HCT116 (cell line): ENCODE data around the gene LRRC61. TPM values are rescaled to one million over a fixed set of nuclear protein-coding genes. Genes with fewer than 3 reads are reported as not detected.

Source experiments
- ATAC-seq: fragments of 200-7000 bp; cut with Tn5 transposase; 2 replicates; pipeline ENCODE4 v1.9.1; 2020; ENCODE audit warnings: mild to moderate bottlenecking, moderate library complexity
- BruUV-seq: library from RNA; stranded (reverse); fragments of 400-500 nt; replicated peaks from 2 replicates; lab custom pipeline; 2021; lab: Mats Ljungman, UMichigan
- CTCF ChIA-PET: fragments of 300-600 bp; sonication (Branson Sonifier 250); formaldehyde crosslinking; loops from one replicate; lab custom pipeline; 2021; ENCODE audit warnings: antibody characterized with exemption; lab: Charles Lee
- POLR2A ChIA-PET: fragments of 300-600, 350-600 bp; sonication (Branson Sonifier 250); formaldehyde crosslinking; loops from one replicate; lab custom pipeline; 2021; ENCODE audit warnings: antibody characterized with exemption; lab: Charles Lee
- RAD21 ChIA-PET, 2 experiments: fragments of 300-600 bp; sonication (Branson Sonifier 250); formaldehyde crosslinking; loops; one replicate each; lab custom pipeline; 2023; ENCODE audit warnings: low total read pairs in 2 of 2; ENCODE audit not compliant: uncharacterized antibody in 2 of 2, unreplicated experiment in 2 of 2, low non-redundant PET in 1 of 2; lab: Charles Lee
- DNase-seq: peaks from one replicate; pipeline ENCODE4 v3.0.0-alpha.2; 2010; ENCODE audit warnings: low read depth, low spot score
- H2AFZ ChIP-seq: fragments of 200-600 bp; shearing (Covaris generic), sonication (generic); 2 replicates; pipeline ENCODE4 v1.6.1; 2017; ENCODE audit warnings: low read depth, mixed run types, mixed read lengths, antibody characterized with exemption, low read length; ENCODE audit not compliant: poor library complexity, severe bottlenecking
- H3K27ac ChIP-seq: 2 replicates; pipeline ENCODE4 v1.5.1; 2012; ENCODE audit warnings: low read depth, low read length
- H3K27me3 ChIP-seq: fragments of 200-600 bp; sonication (generic); 2 replicates; pipeline ENCODE4 v1.6.1; 2016; ENCODE audit warnings: mixed run types, low read length, mixed read lengths; ENCODE audit not compliant: insufficient read depth
- H3K36me3 ChIP-seq, 2 experiments: fragments of 200-500 bp in 1 of 2; fragments of 200-600 bp in 1 of 2; sonication (Bioruptor generic) in 1 of 2; sonication (generic) in 1 of 2; 2 replicates each; pipeline versions ENCODE4 v1.5.1 to v1.6.1; 2014 to 2016; ENCODE audit warnings: low read length in 2 of 2, inconsistent platforms in 1 of 2, mixed read lengths in 1 of 2, mixed run types in 1 of 2; ENCODE audit not compliant: insufficient read depth in 2 of 2, control insufficient read depth in 1 of 2
- H3K4me1 ChIP-seq, 2 experiments: fragments of 200-600 bp in 1 of 2; sonication (generic) in 1 of 2; 2 replicates each; pipeline versions ENCODE4 v1.5.1 to v1.6.1; 2012 to 2017; ENCODE audit warnings: low read length in 2 of 2, inconsistent platforms in 1 of 2, mild to moderate bottlenecking in 1 of 2, mixed read lengths in 1 of 2, mixed run types in 1 of 2, moderate library complexity in 1 of 2; ENCODE audit not compliant: insufficient read depth in 2 of 2, control insufficient read depth in 1 of 2
- H3K4me2 ChIP-seq: fragments of 200-600 bp; sonication (generic); 2 replicates; pipeline ENCODE4 v1.6.1; 2017; ENCODE audit warnings: mixed run types, low read length, mixed read lengths
- H3K4me3 ChIP-seq, 2 experiments: fragments of 200-600 bp in 1 of 2; sonication (generic) in 1 of 2; replicated peaks in 1 of 2; 2 replicates each; pipeline ENCODE4 v1.5.1; 2011 to 2016; ENCODE audit warnings: low read length in 2 of 2, control low read depth in 1 of 2, low read depth in 1 of 2, mild to moderate bottlenecking in 1 of 2, mixed read lengths in 1 of 2, mixed run types in 1 of 2
- H3K79me2 ChIP-seq: fragments of 200-600 bp; sonication (generic); 2 replicates; pipeline ENCODE4 v1.6.1; 2017; ENCODE audit warnings: mild to moderate bottlenecking, mixed run types, low read length, moderate library complexity, mixed read lengths; ENCODE audit not compliant: insufficient read depth
- H3K9ac ChIP-seq: fragments of 200-600 bp; sonication (generic); 2 replicates; pipeline ENCODE4 v1.6.1; 2016; ENCODE audit warnings: low read length, mixed read lengths
- H3K9me2 ChIP-seq: fragments of 200-600 bp; sonication (generic), shearing (Covaris generic); 2 replicates; pipeline ENCODE4 v1.6.1; 2017; ENCODE audit warnings: mixed run types, mild to moderate bottlenecking, moderate library complexity; ENCODE audit not compliant: insufficient read depth
- H3K9me3 ChIP-seq, 2 experiments: fragments of 200-500 bp in 1 of 2; fragments of 200-600 bp in 1 of 2; sonication (Bioruptor generic) in 1 of 2; sonication (generic) in 1 of 2; 2 replicates each; pipeline ENCODE4 v1.6.1; 2014 to 2017; ENCODE audit warnings: low read length in 2 of 2, mixed read lengths in 2 of 2, inconsistent platforms in 1 of 2, low read depth in 1 of 2, mild to moderate bottlenecking in 1 of 2, mixed run types in 1 of 2, moderate library complexity in 1 of 2; ENCODE audit not compliant: control insufficient read depth in 1 of 2, insufficient read depth in 1 of 2
- H4K20me1 ChIP-seq: fragments of 200-600 bp; sonication (generic), shearing (Covaris generic); 2 replicates; pipeline ENCODE4 v1.6.1; 2017; ENCODE audit warnings: mixed run types, mild to moderate bottlenecking, moderate library complexity; ENCODE audit not compliant: insufficient read depth
- CEBPB ChIP-seq: IDR thresholded peaks from 2 replicates; pipeline ENCODE4 v1.6.1; 2012; ENCODE audit warnings: low read depth
- CTCF ChIP-seq, 3 experiments: fragments of 200-600 bp in 1 of 3; sonication (generic) in 1 of 3; IDR thresholded peaks in 2 of 3; conservative IDR thresholded peaks in 1 of 3; 2 replicates each; pipeline ENCODE4 v1.5.1; 2012 to 2017; ENCODE audit warnings: low read depth in 2 of 3, low read length in 2 of 3, antibody characterized with exemption in 1 of 3, borderline replicate concordance in 1 of 3, control low read depth in 1 of 3, mild to moderate bottlenecking in 1 of 3, mixed read lengths in 1 of 3, mixed run types in 1 of 3, moderate library complexity in 1 of 3; ENCODE audit not compliant: insufficient read depth in 1 of 3
- EGR1 ChIP-seq: IDR thresholded peaks from 2 replicates; pipeline ENCODE4 v1.6.1; 2012; ENCODE audit warnings: low read depth
- EZH2 ChIP-seq: fragments of 200-600 bp; sonication (generic); IDR thresholded peaks from 2 replicates; pipeline ENCODE4 v1.6.1; 2017; ENCODE audit warnings: antibody characterized with exemption, mixed run types
- EZH2phosphoT487 ChIP-seq: fragments of 200-600 bp; IDR thresholded peaks from 2 replicates; pipeline ENCODE4 v1.6.1; 2018; ENCODE audit warnings: antibody characterized with exemption, borderline replicate concordance
- POLR2AphosphoS5 ChIP-seq: IDR thresholded peaks from 2 replicates; pipeline ENCODE4 v1.6.1; 2011; ENCODE audit warnings: mild to moderate bottlenecking, low read depth, low read length, moderate library complexity
- RAD21 ChIP-seq: IDR thresholded peaks from 2 replicates; pipeline ENCODE4 v1.6.1; 2012; ENCODE audit warnings: low read depth, mild to moderate bottlenecking
- SIN3A ChIP-seq: IDR thresholded peaks from 2 replicates; pipeline ENCODE4 v1.6.1; 2012; ENCODE audit warnings: low read depth
- SP1 ChIP-seq: IDR thresholded peaks from 2 replicates; pipeline ENCODE4 v1.6.1; 2012; ENCODE audit warnings: low read depth
- SRF ChIP-seq: IDR thresholded peaks from 2 replicates; pipeline ENCODE4 v1.6.1; 2012; ENCODE audit warnings: low read depth
- TCF7L2 ChIP-seq: IDR thresholded peaks from 2 replicates; pipeline ENCODE4 v1.7.0; 2011; ENCODE audit warnings: borderline replicate concordance, inconsistent platforms; ENCODE audit not compliant: insufficient read depth, insufficient read length; ENCODE audit errors: extremely low read depth
- ZBTB33 ChIP-seq: IDR thresholded peaks from 2 replicates; pipeline ENCODE4 v1.6.1; 2011; ENCODE audit warnings: mild to moderate bottlenecking, low read length, moderate library complexity; ENCODE audit not compliant: insufficient replicate concordance; ENCODE audit errors: extremely low read depth
- ZNF274 ChIP-seq: fragments of 200-500 bp; sonication (Bioruptor generic); IDR thresholded peaks from 2 replicates; pipeline ENCODE4 v1.6.1; 2014; ENCODE audit warnings: mild to moderate bottlenecking, low read depth, low read length, inconsistent platforms
- intact Hi-C: fragments of 100-400 bp; cut with micrococcal nuclease; formaldehyde crosslinking; loops from 2 replicates; pipeline ENCODE4 v1.10.0; 2022
- total RNA-seq: library from RNA; stranded (reverse); gene quantifications from one replicate; pipeline ENCODE4 v1.2.1, GENCODE V29; 2021; ENCODE audit not compliant: unreplicated experiment

Gene LRRC61
- total RNA-seq, 1 experiment from 2014 or later: 12.0 TPM

GRCh38 chr7:150382123-150382843, 59.1 kb downstream of the LRRC61 start:
- ATAC-seq: no peak
- no peaks in the 10 kb centered on the region for H3K9me2 ChIP-seq
- ChIA-PET RAD21 (no interaction called here), POLR2A (interaction anchor here (0.6 kb wide), 1 partner anchor 18 kb away, joined by 3 read pairs; no protein-coding TSS in a partner anchor), CTCF (no interaction called here)
- TF ChIP-seq CEBPB: no peak
- TF ChIP-seq EZH2phosphoT487: no peak
- no peak for TF ChIP-seq SP1
- TF ChIP-seq CTCF (IDR thresholded peaks at IDR 0.05 in 2 of 3, conservative IDR thresholded peaks at IDR 0.05 in 1 of 3; ENCODE audit: borderline replicate concordance in 1 of 3, insufficient read depth in 1 of 3, low read depth in 2 of 3, low read length in 2 of 3): no peak
- no peak for TF ChIP-seq RAD21
- no peak for TF ChIP-seq SRF
- no peak for TF ChIP-seq EZH2
- no peak for TF ChIP-seq ZBTB33
- no peak for TF ChIP-seq EGR1
- TF ChIP-seq POLR2AphosphoS5: no peak
- no peak for TF ChIP-seq SIN3A
- no peak for TF ChIP-seq ZNF274
- no peak for TF ChIP-seq TCF7L2
- BruUV-seq: no TSS peak
- H3K4me1 ChIP-seq: peaks cover 15 to 24% of the 10 kb centered on the region in 2 experiments
- intact Hi-C loops: no loop called here
- H3K36me3 ChIP-seq: no peaks in the 10 kb centered on the region
- H2AFZ ChIP-seq: no peak overlapping the region
- no peak overlapping the region for H3K4me2 ChIP-seq
- no peak overlapping the region for H3K4me3 ChIP-seq
- DNase-seq: no peak
- no peaks in the 10 kb centered on the region for H4K20me1 ChIP-seq
- H3K27ac ChIP-seq: no peak overlapping the region
- H3K79me2 ChIP-seq: no peaks in the 10 kb centered on the region; the same call in 1 of the 2 replicates
- H3K27me3 ChIP-seq: no peaks in the 10 kb centered on the region
- H3K9me3 ChIP-seq: no peaks in the 10 kb centered on the region
- no peak overlapping the region for H3K9ac ChIP-seq
